Endodermal cell (in vitro differentiated cells): ENCODE results near the gene GRIK4. TPM values are rescaled to one million over a fixed set of nuclear protein-coding genes. Genes with fewer than 3 reads are reported as not detected.

Source experiments
- DNase-seq: peaks from one replicate; pipeline ENCODE4 v3.0.0-alpha.2; 2017
- H3K27ac ChIP-seq: 2 replicates; pipeline ENCODE4 v1.5.1; 2013; ENCODE audit warnings: mild to moderate bottlenecking, low read depth, low read length, moderate library complexity
- H3K27me3 ChIP-seq: 2 replicates; pipeline ENCODE4 v1.6.1; 2013; ENCODE audit warnings: mild to moderate bottlenecking, low read length, moderate library complexity; ENCODE audit not compliant: insufficient read depth, control insufficient read depth, poor library complexity, severe bottlenecking
- H3K36me3 ChIP-seq: 2 replicates; pipeline ENCODE4 v1.7.0; 2013; ENCODE audit warnings: mild to moderate bottlenecking, low read length, moderate library complexity; ENCODE audit not compliant: control insufficient read depth, insufficient read depth
- H3K4me1 ChIP-seq: one replicate; pipeline ENCODE4 v1.7.0; 2013; ENCODE audit warnings: low read length; ENCODE audit not compliant: control insufficient read depth, insufficient read depth
- H3K4me3 ChIP-seq: 2 replicates; pipeline ENCODE4 v1.5.1; 2013; ENCODE audit warnings: mild to moderate bottlenecking, low read length, moderate library complexity
- H3K9ac ChIP-seq: 2 replicates; pipeline ENCODE4 v1.6.1; 2013; ENCODE audit warnings: mild to moderate bottlenecking, low read length, moderate library complexity; ENCODE audit not compliant: poor library complexity, severe bottlenecking; ENCODE audit errors: extremely low read depth
- H3K9me3 ChIP-seq: 2 replicates; pipeline ENCODE4 v1.6.1; 2013; ENCODE audit warnings: mild to moderate bottlenecking, low read length, moderate library complexity; ENCODE audit not compliant: control insufficient read depth
- H3K27ac Mint-ChIP-seq: 2 replicates; pipeline ENCODE4 v1.8.0; 2020; ENCODE audit warnings: mixed read lengths
- H3K27me3 Mint-ChIP-seq: 2 replicates; pipeline ENCODE4 v1.8.0; 2021; ENCODE audit warnings: mild to moderate bottlenecking, mixed read lengths; ENCODE audit not compliant: insufficient read depth
- H3K36me3 Mint-ChIP-seq: 2 replicates; pipeline ENCODE4 v1.8.0; 2020; ENCODE audit warnings: low read depth, mixed read lengths
- H3K4me1 Mint-ChIP-seq: 2 replicates; pipeline ENCODE4 v1.8.0; 2020; ENCODE audit warnings: mixed read lengths
- H3K4me3 Mint-ChIP-seq: 2 replicates; pipeline ENCODE4 v1.8.0; 2020; ENCODE audit warnings: mild to moderate bottlenecking, moderate library complexity, mixed read lengths
- H3K9me3 Mint-ChIP-seq: 2 replicates; pipeline ENCODE4 v1.8.0; 2020; ENCODE audit warnings: mild to moderate bottlenecking, mixed read lengths
- WGBS, 2 experiments: methylation state at CpG; one replicate each; pipeline versions ENCODE4 v1.1.5 to v1.1.7; 2013; ENCODE audit warnings: missing lambda C conversion rate in 2 of 2, mixed read lengths in 1 of 2; ENCODE audit not compliant: insufficient coverage in 1 of 2, insufficient read length in 1 of 2; 5-methylcytosine and 5-hydroxymethylcytosine counted together
- total RNA-seq, 2 donors: library from RNA; stranded (reverse); fragmentation: NEBNext Ultra II Directional in 1 of 2; extraction: Animal tissue kit (Norgen Biotek cat#: 25700) in 1 of 2; gene quantifications; 2 replicates in 1 of 2; 3 replicates in 1 of 2; pipeline ENCODE4 v1.2.1, GENCODE V29; 2021
- TF ChIP-seq, protein P1 (sequence below): fragments of 200-600 bp; sonication (generic); conservative IDR thresholded peaks from 2 replicates; pipeline ENCODE4 v1.5.0; 2021; ENCODE audit warnings: antibody characterized with exemption, mild to moderate bottlenecking

The GRIK4 gene
- total RNA-seq, 2 donors from 2014 or later = 1.7 to 3.5 TPM

DNA sequence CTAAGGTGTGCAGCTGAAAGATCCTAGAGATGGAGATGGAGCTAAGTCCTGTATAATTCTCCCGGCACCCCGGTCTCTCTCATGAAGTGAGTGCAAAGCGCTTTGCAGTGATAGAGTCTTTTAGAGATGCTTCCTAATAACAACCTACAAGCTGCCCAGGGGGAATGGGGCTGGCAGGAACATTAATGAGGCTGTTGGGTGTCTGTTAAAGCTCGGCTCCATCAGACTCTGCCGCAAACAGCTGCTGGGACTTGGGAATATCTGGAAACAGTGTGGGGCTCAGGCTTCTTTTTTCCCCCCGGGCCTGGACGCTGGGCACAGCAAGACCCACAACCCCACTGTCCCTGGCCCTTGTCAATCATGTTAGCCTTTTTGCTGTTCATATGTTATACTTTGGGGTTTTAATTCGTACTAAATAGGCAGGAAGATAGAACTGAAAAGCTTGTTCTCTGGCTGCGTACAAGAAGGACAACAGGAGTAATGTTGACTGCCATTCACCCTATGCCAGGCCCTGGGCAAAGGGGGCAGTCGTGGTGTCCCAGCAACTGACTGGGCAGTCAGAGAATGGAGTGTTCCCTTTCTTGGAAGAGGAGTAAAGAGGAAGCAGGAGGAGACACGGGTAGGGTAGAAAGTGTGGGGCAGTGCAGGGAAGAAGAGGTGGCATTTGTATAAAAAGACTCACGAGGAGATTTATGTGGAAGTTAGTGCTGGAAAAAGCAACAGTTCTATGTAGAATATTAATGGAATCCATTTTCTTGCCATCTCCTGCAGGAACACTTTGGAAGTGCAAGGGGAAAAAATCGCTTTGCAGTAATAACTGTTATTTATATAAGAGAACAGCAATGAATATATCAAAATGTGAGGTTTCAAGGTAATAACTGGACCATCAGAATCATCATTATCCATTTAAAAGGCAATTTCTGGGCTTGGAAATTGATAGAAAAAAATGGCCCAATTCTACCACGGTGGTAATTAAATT, 232.8 kb downstream of the GRIK4 start:
- no peaks in the 10 kb centered on the region for H3K27me3 ChIP-seq
- Mint-ChIP-seq H3K36me3 (no peaks in the 10 kb centered on the region), H3K9me3 (no peaks in the 10 kb centered on the region), H3K27ac (no peak overlapping the region), H3K4me3 (no peak overlapping the region), H3K27me3 (no peaks in the 10 kb centered on the region), H3K4me1 (peaks cover 9% of the 10 kb centered on the region)
- no peak overlapping the region for H3K27ac ChIP-seq
- TF ChIP-seq, protein P1, sequence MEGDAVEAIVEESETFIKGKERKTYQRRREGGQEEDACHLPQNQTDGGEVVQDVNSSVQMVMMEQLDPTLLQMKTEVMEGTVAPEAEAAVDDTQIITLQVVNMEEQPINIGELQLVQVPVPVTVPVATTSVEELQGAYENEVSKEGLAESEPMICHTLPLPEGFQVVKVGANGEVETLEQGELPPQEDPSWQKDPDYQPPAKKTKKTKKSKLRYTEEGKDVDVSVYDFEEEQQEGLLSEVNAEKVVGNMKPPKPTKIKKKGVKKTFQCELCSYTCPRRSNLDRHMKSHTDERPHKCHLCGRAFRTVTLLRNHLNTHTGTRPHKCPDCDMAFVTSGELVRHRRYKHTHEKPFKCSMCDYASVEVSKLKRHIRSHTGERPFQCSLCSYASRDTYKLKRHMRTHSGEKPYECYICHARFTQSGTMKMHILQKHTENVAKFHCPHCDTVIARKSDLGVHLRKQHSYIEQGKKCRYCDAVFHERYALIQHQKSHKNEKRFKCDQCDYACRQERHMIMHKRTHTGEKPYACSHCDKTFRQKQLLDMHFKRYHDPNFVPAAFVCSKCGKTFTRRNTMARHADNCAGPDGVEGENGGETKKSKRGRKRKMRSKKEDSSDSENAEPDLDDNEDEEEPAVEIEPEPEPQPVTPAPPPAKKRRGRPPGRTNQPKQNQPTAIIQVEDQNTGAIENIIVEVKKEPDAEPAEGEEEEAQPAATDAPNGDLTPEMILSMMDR = peak; percentile 39
- H3K9ac ChIP-seq = no peak overlapping the region
- no peak overlapping the region for H3K4me3 ChIP-seq
- H3K4me1 ChIP-seq = no peaks in the 10 kb centered on the region
- no peaks in the 10 kb centered on the region for H3K36me3 ChIP-seq
- 81 to 84% methylated on average over 10 to 12 of the region's 14 CpGs for WGBS, 2 experiments
- DNase-seq = no peak
- no peaks in the 10 kb centered on the region for H3K9me3 ChIP-seq

DNA sequence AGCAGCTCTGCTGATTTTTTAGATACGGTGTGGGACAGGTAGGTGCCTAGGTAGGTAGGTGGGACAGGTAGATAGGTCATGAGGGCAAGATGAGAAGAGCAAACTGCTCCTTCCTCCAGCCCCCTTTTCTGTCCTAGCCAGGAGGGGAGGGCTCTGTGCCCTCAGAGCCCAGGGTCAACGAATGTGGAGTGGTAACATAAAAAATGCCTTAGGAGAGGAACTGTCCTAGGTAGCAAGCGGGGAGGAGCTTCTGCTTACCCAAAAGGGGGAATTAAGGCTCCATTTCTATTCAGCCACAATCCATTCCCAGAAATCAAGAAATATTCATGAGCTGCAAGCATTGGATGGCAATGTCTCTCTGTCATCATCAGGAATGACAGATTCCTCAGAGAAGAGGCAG, 234.8 kb downstream of the GRIK4 start:
- Mint-ChIP-seq H3K27me3 (no peaks in the 10 kb centered on the region), H3K36me3 (no peaks in the 10 kb centered on the region), H3K4me1 (peaks cover 9% of the 10 kb centered on the region), H3K9me3 (no peaks in the 10 kb centered on the region), H3K4me3 (no peak overlapping the region), H3K27ac (no peak overlapping the region)
- WGBS, 2 experiments = 84% methylated on average over 3 of the region's 3 CpGs; no CpG with 5 or more reads in 1 of the 2 experiments
- H3K4me1 ChIP-seq = no peaks in the 10 kb centered on the region
- H3K9ac ChIP-seq = no peak overlapping the region
- TF ChIP-seq, protein P1 = no peak
- no peak overlapping the region for H3K27ac ChIP-seq
- H3K4me3 ChIP-seq = no peak overlapping the region
- H3K27me3 ChIP-seq = no peaks in the 10 kb centered on the region
- H3K36me3 ChIP-seq = no peaks in the 10 kb centered on the region
- H3K9me3 ChIP-seq = no peaks in the 10 kb centered on the region
- no peak for DNase-seq

DNA sequence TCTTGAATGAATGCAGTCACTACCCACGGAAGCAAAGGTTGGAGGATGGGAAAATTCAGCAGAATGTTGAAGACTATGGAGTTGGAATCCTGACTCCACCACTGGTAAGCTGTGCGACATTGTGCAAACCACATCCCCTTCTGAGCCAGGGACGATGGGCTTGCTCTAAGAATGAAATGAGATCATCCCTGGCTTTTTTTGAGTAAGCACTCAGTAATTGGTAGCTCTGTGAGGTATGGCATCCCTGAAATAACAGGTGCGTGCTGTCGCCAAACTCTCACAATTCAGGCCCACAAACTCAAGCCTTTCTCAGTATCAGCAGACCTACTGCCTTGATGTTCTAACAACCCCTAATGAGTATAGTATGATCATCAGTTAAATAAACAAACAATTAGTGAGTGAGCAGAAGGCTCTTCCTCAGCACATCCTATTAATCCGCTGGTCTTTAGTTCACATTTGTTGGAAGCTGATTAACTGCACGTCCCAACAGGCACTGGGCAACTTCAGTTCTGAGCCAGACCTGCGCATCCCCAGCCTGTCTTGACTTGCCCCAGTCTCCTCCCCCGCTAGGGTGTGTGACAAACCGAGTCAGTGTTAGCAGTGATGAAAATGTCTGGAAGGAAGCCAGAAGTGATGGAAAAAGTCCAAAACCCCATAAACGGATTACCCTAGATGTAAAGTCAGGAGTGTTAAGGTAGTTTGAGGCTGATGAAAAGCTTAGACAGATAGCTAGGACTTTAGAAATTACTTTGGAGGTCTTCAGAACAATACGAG, 235.5 kb downstream of the GRIK4 start:
- no peaks in the 10 kb centered on the region for H3K9me3 ChIP-seq
- WGBS, 2 experiments = 93 to 96% methylated on average over 9 to 12 of the region's 12 CpGs

More for the DNA sequence above, 235.5 kb downstream of the GRIK4 start:
- Histone ChIP-seq H3K4me3 (no peak overlapping the region), H3K27me3 (no peaks in the 10 kb centered on the region), H3K36me3 (no peaks in the 10 kb centered on the region), H3K9ac (no peak overlapping the region), H3K4me1 (no peaks in the 10 kb centered on the region), H3K27ac (no peak overlapping the region)
- Mint-ChIP-seq H3K27me3 (peaks cover 1% of the 10 kb centered on the region), H3K9me3 (no peaks in the 10 kb centered on the region), H3K4me3 (no peak overlapping the region), H3K4me1 (peaks cover 9% of the 10 kb centered on the region), H3K36me3 (no peaks in the 10 kb centered on the region), H3K27ac (no peak overlapping the region)
- TF ChIP-seq, protein P1 = no peak
- no peak for DNase-seq
